Stimulated activated CD4-positive, alpha-beta T cell treated with anti-CD3 and anti-CD28 coated beads, Interleukin-12 subunit alpha, Interleukin-12 subunit beta, amount 100 ng/mL, for 4 hours (primary cell): Measurements from ENCODE around the gene MARK1.

Experiments used
- DNase-seq: peaks from one replicate; pipeline ENCODE4 v3.0.0-alpha.2; 2020

Gene MARK1

DNA sequence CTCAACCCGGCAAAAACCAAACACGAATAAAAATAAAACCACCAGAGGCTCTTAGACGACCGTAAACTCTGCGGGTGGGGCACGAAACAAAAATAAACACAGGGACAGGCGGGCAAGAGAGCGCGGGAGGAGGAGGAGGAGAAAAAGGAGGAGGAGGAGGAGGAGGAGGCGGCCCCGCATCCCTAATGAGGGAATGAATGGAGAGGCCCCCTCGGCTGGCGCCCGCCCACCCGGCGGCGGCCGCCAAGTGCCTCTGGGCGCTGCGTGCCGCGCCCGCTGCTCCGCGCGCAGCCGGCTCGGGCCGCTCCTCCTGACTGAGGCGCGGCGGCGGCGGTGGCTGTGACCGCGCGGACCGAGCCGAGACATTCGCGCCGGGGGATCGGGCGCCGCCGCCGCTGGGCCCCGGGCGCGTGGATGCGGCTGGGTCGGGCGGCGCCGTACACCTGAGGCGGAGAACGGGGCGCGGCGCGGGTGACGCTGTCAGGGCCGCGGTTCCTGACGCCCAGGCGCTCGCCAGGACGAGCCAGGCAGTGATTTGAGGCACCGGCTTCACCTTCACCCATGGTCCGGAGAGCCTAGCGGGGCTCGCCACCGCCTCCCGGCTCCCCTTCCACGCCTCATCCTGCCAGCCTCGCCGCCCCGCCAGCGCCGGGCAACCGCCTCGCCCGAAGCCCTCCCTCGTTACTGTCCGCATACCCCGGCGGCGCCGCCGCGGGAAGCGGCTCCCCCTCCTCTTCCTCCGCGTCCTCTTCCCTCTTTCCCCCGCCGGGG lies at the start of gene MARK1:
TSS of gene MARK1 (plus strand) at position 229 of the 771 bp plus-strand sequence. CDS start 687 bp downstream, outside the sequence.
- DNase-seq, result no peak

DNA sequence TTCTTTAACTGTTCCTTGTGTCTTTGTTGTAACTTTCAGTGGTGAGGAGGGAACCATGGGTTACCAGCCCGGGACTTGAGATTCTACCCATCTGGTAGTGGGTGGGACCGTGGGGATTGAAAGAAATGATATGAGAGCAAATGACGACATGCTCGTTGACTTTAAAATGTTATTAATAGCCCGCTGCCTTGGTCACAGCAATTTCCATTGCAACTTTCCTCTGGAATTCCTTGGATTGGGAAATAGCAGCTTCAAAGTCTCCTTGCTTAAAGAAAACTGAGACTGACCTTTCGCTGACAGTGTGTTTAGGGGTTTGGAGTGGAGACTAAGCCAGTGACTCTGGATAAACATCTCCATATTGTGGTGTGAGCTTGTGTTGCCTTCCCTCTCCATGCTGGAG lies 44.2 kb upstream of the MARK1 start:
- no peak for DNase-seq

DNA sequence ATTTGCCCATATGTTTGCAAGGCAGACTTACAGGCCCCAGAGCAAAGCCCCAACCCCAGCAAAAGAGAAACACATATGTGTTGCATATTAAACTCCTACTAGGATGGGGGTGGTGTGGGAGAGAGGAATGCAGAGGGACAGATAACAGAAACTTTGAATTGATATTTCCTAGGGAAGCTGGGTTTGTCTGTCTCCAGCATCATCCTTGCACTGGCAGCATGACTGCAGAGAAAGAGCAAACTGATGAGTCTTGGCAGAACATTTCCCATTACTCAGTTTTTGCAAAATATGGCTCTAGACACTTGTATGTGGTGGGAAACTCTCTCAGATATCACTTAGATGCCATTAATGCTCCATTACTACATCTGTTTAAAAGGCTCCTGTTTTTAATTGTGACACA lies 43.8 kb upstream of the MARK1 start:
- DNase-seq, result no peak

DNA sequence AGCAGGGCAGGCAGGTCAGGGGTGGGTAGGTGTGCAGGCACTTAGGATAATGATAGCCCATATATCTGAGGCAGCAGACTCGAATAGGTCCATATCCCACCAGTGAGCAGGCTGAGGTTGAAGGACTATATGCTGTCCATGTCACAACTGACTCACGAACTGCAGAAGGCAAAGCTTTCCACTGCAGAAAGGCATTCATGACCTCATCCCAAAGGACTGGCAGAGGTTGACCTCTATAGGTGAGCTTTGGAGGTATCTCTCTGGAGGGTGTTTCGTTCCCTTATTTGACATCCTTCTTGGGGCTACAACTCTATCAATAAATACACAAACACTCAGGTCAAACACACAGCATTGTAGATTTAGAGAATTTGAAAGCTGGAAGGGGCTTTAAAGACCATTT lies 42.8 kb upstream of the MARK1 start:
- no peak for DNase-seq

DNA sequence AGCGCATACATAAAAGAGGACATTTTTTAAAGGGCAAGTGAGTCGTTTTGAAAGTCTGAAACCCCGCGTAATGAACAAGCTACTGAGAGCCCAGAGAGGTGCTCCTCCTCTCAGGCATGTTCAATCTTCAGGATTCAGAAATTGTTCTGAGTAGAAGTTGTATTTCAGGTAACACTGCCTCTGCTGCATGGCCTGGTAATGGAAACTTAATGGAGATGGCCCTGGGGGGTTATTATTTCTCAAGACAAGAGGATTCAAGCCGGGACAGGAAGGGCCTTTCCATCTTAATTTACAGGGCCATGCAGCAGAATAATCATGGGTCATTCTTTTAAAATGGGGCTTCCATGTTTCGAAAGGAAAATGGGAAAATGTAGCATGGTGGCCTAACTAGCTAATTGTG lies 42.1 kb upstream of the MARK1 start:
- no peak for DNase-seq

DNA sequence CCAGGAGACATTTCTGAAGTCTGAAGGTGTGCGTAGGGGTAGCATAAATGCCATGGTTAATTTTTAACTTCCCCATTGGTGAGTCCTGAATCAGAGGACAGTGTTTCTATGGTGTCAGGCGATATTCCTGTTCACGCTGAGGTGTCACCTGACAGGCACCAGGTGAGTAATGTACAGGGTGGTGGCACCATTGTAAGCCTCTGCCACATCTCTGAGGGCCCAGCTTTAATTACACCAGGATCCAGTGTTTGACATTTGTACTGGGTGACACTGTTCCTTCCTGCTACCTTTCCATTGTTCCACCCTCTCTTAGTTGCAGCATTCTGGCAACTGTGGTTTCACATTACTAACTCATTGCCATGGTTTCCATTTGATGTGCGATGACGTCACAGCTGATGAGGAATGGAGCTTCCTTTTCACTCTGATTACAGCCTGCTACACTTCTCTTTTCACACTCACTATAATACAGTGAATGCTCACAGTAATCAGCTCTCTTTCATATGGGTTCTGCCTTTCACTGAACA lies 40.6 kb upstream of the MARK1 start:
- no peak for DNase-seq

DNA sequence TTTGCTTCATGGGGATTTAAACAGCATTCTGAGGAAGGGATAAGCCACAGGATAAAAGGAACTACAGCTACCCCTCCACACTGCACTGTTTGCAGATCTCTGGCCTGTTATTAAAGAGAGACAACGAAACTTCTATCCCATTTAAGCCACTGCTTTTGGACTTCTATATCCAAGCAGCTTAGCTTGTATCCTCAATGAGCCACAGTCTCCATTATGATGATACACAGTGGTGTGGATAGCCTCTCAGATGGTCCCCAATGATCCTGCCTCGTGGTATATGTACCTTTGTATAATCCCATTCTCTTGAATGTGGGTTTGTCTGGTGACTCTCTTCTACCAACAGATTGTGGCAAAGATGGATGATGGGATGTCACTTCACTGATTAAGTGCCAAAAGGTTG lies 36.0 kb upstream of the MARK1 start:
- DNase-seq, result no peak

DNA sequence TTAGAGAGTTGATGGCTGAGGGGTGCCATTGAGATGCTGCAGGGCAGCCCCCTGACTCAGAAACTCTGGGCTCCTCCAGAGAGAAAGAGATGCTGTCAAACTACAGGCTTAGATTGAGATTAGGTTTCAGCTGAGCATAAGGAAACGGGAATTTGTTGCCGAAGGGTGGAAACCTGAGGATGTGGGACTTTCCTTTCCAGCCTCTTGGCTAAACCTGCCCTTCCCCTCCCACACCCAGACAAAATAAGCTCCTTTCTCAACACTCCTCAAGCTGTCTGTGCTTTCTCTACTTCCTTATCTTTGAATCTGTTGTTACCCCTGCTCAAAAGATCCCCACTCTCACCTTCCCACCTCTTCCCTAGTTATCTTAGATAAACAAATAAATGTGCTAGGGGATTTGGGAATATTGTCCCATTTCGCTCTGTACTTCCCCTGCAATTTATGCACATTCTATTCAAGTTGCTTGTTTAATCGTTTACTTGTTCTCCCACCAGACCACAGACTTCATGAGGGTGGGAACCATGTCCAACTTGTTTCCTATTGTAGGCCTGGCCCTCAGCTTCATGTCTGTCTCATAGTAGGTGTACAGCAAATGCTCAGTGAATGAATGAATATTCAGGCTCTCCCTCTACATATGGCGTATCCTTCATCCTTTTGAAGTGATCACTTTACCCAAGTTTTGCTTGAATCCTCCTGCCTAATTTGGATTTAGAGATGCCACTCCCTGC lies 30.6 kb upstream of the MARK1 start:
- no peak for DNase-seq

DNA sequence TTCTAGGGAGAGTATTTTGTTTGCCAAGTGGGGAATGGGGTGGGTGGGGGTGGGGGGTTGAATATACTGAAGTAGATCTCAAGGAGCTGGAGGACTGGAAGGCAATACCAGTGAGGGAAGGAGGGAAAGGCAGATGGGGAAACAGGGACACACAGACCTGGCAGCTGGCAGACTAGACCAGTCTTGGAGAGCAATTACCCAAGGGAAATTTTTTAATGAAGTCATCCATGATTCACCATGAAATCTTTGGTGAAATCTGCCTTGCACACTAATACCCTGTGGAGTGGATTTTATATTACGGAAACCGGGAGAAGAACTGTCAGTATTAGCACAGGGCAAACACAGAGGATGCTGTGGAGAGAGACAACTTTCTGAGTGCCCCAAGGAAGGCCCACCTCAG lies 29.7 kb upstream of the MARK1 start:
- no peak for DNase-seq

DNA sequence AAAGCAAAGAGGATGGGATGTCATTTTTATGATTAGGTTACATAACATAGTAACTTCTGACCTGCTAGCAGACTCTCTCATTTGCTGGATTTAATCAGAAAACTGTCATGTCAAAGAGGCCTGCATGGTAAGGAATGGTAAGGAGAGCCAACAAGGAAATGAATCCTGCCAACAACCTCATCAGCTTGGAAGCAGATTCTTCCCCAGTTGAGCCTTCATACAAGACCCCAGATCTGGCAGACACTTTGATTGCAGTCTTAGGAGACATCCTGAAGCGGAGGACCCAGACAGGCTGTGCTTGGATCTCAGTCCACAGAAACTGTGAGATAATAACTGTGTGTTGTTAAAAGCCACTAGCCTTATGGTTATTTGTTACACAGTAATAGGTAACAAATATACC lies 27.6 kb upstream of the MARK1 start:
- DNase-seq, result no peak

DNA sequence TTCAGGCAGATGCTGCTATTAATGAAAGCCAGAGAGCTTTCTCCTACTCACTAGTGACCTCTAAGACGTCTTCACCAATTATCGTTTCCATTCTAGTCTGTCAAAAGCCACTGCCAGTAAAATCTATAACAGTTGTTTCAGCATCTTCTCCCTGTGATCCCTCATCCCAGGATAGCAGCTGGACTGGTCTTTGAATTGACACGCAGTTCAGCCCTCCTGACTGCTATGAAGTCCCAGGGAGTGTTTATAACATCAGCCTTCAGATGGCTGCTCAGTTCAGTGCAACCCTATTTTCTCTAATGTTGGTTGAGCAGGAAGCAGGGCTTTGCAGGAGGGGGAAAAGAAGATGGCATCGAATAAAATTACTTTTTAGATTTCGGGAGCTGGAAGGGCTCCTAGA lies 23.6 kb upstream of the MARK1 start:
- DNase-seq, result no peak

DNA sequence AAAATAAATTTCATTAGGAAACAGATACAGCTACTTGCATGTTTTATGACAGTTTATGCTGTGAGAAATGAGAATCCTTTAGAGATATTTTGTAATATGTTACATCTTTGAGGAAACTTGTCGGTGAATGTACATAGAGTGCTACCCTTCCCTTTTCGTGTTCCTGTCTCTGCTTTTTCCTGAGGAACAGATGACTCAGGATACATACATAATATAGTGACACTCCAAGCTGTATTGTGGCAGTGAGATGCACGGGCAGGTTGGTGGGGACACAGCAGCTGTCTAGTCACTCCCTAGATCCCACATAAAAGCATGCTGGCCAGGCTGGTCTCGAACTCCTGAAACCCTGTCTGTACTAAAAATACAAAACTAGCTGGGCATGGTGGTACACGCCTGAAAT lies 20.9 kb upstream of the MARK1 start:
- DNase-seq, result no peak

DNA sequence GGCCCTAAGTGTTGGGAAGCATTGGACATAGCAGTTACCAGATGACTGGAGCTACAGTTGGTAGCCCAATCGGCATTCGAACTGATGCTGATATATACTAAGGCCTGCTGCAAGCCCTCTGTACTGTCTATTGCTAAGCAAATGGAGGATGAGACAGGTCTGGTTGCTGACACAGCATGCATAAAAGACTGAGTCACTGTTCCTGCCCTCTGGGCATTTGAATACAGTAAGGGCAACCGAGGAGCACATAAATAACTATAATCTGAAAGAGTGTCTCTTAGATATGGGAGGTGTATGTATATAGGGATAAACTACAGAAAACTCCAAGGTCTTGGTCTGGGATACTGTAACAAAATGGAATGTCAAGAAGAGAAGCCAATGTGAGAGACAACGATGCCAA lies 16.8 kb upstream of the MARK1 start:
- DNase-seq, result no peak

DNA sequence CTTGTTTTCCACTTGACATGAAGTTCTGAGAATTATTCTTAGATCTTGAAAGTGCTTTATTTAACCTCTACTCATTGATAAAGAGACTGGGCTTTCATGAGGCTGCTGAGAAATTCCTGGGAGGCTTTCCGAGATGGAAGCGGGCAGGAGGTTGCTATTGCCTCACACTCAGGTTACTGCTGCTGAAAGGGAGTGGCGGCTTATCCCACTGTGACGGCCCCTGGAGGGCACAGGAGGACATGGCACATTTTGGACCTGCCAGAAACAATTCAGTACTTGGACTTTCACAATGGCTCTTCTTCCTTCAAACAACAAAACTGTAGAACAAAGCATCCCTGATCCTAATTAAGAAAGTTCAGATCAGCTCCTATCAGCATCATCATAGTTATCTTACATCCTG lies 16.2 kb upstream of the MARK1 start:
- no peak for DNase-seq

DNA sequence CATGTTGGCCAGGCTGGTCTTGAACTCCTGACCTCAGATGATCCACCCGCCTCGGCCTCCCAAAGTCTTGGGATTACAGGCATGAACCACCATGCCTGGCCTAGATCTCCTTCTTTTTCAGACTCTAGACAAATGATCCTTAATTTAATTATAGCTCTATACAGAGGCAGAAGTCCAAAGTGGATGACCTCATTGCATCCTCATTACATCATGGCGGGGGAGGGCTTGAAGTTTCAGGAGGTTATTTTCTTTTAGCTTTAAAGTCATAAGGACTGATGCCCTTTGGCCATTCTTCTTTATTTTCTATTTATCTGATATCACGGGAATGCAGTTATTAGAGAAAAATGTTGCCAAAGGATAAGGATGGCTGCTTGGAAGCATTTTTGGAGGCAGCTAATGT lies 14.1 kb upstream of the MARK1 start:
- DNase-seq, result no peak

DNA sequence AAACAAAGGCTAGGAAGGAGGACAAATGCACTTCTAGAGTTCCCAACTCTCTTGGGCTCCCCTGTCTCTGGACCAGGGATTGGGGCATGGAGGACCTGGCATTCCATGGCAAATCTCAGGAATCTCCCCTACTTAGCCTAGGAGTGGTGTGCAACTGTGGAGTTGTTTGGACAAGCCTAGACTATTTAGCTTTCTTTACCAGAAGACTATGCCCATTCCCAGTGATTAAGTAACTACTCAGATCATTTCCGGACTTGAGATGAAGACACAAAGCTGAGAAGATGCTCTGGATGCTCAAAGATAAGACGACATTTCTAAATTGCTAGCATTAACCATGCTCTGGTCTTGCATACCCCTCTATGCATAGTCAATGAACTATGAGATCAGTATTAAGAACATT lies 13.7 kb upstream of the MARK1 start:
- DNase-seq, result no peak

DNA sequence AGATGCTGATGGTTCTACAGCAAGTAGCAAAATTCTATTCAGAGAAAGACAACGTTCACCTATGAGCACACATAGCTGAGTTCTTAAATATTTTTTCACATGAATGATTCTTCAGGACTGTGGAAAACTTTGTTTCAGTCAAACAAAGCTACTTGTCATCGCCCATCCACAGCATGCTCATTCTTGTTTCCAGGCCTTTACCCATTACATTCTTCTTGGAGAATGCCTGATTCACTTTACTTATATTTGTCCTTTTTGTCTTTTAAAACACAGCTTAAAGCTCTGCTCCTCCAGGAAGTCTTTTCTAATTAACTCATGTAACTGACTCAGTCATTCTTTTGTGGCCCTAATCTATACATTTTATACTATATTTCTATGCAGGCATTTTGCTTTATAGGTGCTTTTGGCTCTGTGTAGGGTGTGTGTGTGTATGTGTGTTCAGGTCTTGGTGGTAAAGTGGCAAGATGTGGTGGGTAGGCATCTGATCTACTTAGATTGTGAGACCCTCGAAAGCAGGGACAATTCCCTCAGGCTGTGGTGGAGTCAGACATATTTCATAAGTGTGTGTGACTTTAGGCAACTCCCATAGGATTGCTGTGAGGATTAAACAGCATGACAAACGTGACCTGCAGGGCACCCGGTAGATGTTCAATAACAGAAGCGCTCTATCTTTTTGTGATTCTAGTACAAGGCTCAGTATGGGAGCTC lies 11.8 kb upstream of the MARK1 start:
- DNase-seq, result no peak

DNA sequence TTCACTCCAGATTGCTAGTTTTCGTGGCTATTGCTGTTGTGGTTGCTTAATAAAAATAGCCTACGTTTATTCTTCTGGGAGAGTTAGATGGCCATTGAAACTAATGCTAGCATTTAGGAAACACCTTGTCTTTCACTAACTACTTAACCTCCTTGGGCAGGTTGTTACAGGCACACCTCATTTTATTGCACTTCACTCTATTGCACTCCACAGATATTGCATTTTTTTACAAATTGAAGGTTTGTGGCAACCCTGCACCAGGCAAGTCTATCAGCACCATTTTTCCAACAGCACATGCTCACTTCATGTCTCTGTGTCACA lies 11.3 kb upstream of the MARK1 start:
- no peak for DNase-seq

DNA sequence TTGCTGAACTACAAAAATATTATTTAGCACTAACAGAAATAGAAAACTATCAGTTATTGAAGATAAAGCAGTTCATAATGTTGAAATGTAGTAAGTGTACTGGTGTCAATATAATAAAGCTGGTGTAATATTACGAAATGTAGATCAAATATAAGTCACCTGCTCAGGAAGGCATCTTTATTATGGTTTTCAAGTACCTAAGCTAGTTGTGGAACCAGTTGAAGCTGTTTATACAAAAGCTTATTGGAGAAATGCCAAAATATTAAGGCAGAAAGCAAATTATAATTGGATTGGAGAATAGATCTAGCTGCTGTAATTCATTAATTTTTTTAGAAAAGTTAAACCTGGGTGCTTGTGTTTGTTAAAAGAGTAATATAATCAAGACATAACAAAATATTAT lies 6.2 kb upstream of the MARK1 start:
- no peak for DNase-seq

DNA sequence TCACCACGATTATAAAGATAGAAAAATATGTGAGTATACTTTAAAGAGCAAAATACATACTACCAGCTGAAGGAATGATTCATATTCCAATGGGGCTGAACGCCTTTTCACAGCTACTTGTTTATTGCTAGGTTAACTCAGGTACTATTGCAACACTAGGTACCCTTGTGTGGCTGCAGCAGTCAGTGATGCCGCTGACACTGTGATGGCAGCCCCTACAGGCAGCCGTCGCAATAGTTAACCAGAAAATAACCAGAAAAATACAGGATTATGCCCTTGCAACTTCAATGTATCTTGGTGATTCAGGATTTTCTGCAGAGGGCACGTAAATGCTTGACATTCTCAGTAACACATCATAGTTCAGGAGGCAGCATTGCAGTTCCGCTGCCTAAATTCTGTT lies 1.6 kb upstream of the MARK1 start:
- DNase-seq, result no peak

DNA sequence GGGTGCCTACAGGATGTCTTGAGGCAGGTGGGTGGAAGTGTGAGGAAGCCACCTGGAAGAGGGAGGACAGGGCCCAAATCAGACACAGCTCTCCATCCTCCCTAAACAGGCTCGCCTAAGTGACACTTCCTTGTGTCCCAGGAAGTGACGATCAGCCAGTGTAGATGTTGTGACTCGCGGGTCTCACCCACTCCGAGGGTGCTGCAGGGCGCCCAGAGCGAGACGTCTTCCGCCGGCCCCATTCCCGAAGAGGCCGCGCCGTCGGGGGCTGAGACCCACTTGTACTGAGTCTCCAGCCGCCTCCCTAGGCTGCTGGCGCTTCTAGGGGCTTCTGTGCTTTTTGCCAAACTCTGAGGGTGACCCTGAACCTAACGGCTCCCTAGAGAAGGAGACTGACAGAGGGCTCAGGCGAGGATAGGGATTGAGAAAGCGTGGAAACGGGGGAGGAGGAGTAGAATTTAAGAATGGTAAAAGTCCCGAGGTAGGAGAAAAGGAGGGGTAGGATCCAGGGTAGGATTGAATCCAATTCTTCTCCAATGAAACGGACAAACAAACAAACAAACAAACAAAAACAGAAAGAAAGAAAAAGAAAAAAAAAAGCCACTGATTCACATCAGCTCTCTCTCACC lies 543 bp upstream of the MARK1 start:
- no peak for DNase-seq

DNA sequence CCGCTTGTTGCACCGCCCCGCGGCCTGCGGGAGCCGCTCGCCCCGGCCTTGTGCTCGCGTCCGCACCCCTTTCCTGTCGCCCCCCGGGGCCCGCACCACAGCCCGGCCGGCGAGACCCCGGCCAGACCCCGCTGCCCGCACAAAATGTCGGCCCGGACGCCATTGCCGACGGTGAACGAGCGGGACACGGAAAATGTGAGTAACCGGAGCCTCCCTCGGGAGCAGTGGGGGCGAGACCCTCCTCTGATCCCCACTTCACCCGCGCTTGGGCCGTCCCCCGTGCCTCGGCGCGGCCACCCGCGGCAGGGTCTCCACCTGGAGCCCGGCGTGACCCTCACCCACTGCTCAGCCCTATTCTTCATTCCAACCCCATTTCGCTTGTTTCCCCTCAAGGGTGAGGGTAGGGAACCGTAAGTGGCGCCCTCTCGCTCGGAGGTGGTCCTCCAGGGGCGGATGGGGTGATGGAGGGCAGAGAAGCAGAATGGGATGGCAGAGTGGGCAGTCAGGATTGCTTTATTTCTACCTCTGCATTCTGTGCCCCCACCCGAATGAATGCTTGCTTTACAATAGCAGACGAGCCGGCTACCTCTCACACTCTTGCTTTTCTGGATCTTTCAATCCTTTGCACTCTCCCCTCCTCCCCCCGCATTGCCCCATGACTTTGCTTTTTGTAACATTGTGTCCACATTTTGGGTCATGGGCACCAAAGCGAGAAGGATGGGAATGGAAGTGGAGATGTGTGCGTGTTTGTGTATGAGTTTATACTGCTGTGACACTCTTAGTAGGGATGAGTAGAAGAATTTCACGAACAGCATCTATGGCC lies 954 bp downstream of the MARK1 start:
- DNase-seq, result no peak
